ENCODE data around the gene VSIG10L. TPM values are rescaled to one million over a fixed set of nuclear protein-coding genes. Genes with fewer than 3 reads are reported as not detected.

VSIG10L gene
- total and polyA plus RNA-seq, 2 experiments from 2014 or later: 0.61 to 1.7 TPM

DNA sequence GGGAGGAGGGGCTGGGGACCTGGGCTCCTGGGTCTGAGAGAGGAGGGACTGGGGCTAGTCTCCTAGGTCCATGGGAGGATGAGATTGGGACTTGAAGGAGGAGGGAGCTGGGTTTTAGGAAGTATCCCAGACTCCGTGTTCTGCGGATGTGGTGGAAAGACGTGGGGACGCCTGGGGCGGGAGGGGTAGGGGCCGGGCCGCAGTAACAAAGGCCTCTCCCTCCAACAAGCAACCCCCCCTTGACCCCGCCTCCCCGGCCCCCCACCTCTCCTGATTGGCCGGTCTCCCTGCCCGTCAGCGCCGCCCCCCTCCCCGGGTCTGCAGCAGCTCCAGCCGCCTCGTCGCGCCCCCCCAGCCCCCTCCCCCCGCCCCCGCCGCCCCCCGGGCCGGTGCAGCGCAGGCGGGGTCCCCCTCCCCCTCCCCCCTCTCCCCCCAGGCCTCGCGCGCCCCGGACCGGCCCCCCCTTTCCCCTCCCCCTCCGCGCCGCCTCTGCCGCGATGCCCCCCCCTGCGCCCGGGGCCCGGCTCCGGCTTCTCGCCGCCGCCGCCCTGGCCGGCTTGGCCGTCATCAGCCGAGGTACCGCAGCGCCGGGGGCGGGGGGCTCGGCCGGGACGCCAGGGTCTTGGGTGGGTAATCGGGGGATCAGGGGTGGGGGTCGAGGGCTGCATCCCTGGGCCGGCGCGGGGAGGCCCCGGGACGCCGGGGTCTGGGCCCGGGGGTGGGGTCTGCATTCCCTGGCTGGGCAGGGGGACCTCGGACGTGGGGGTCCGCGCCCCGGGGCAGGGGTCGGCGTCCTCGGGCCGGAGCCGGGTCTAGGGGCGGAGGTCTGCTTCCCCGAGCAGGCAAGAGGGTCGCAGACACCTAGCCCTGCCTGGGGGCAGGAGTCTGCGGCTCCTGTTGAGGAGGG, 30.3 kb downstream of the VSIG10L start, which contains the start of gene IGLON5:
TSS of gene IGLON5 (plus strand) at position 294 of the 907 bp plus-strand sequence. CDS start at position 498, 204 bp downstream.
- Histone ChIP-seq H3K36me3 (ENCODE audit: low read depth) (no peaks in the 10 kb centered on the region), H2AFZ (no peak within 1 kb of the TSS), H3K4me2 (ENCODE audit: unreplicated experiment) (no peak within 1 kb of the TSS), H3K9ac (no peak within 1 kb of the TSS), H3K9me2 (ENCODE audit: insufficient read depth) (no peaks in the 10 kb centered on the region), H3K27me3 (replicated peaks; ENCODE audit: insufficient read depth) (no peaks in the 10 kb centered on the region), H3K79me2 (ENCODE audit: insufficient read depth) (no peaks in the 10 kb centered on the region), H4K20me1 (ENCODE audit: insufficient read depth) (no peaks in the 10 kb centered on the region), H3K4me3 (no peak within 1 kb of the TSS), H3K4me1 (ENCODE audit: insufficient read depth) (no peaks in the 10 kb centered on the region), H3F3A (ENCODE audit: insufficient read depth) (no peaks in the 10 kb centered on the region), H3K9me3 (ENCODE audit: low read depth) (no peaks in the 10 kb centered on the region), H3K27ac (no peak within 1 kb of the TSS)
- 3 to 5% methylated on average over 4 to 57 of the region's 76 CpGs for WGBS, 2 experiments (ENCODE audit: low coverage in 1 of 2, low lambda C conversion rate in 2 of 2, missing lambda C conversion rate in 2 of 2)
- DNase-seq: no peak
- TF ChIP-seq EZH2 (IDR thresholded peaks at IDR 0.05; ENCODE audit: insufficient read depth, poor library complexity, severe bottlenecking) (no peak), EZH2phosphoT487 (IDR thresholded peaks at IDR 0.05; ENCODE audit: insufficient read depth, low read depth) (no peak)
- in situ Hi-C loops (cut with MboI): no loop called here

DNA sequence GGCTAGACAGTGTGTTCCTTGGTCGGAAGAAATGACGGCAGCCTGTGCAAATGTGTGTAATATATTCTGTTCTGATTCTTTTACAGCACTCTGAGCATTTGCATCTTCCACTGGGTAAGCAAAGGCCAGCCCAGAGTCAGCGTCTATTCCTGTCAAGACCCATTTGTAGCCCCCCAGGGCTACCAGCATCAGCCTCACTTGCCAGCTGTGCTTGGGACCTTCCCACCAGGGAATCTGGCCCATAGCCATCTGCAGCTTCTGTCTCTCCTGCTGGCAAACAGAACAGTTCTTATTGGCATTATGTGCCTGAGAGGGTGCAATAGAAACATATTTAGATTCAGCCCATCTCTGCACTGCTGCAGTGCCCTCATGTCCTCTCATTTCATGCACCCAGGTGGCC, 36.5 kb downstream of the VSIG10L start:
- Histone ChIP-seq H3K79me2 (ENCODE audit: insufficient read depth) (no peaks in the 10 kb centered on the region), H3K4me3 (no peak overlapping the region), H3K36me3 (ENCODE audit: low read depth) (no peaks in the 10 kb centered on the region), H3K27me3 (replicated peaks; ENCODE audit: insufficient read depth) (no peaks in the 10 kb centered on the region), H3K4me1 (ENCODE audit: insufficient read depth) (no peaks in the 10 kb centered on the region), H3K9me2 (ENCODE audit: insufficient read depth) (no peaks in the 10 kb centered on the region), H3K9ac (no peak overlapping the region), H3K27ac (no peak overlapping the region), H3K4me2 (ENCODE audit: unreplicated experiment) (no peak overlapping the region), H2AFZ (no peak overlapping the region), H3F3A (ENCODE audit: insufficient read depth) (no peaks in the 10 kb centered on the region), H4K20me1 (ENCODE audit: insufficient read depth) (no peaks in the 10 kb centered on the region), H3K9me3 (ENCODE audit: low read depth) (no peaks in the 10 kb centered on the region)
- no peak for DNase-seq
- WGBS, 2 experiments (ENCODE audit: low coverage in 1 of 2, low lambda C conversion rate in 2 of 2, missing lambda C conversion rate in 2 of 2): 20 to 21% methylated on average over 3 of the region's 3 CpGs
- no peak for TF ChIP-seq EZH2 (IDR thresholded peaks at IDR 0.05; ENCODE audit: insufficient read depth, poor library complexity, severe bottlenecking)
- TF ChIP-seq EZH2phosphoT487 (IDR thresholded peaks at IDR 0.05; ENCODE audit: insufficient read depth, low read depth): no peak
- in situ Hi-C loops (cut with MboI): no loop called here

DNA sequence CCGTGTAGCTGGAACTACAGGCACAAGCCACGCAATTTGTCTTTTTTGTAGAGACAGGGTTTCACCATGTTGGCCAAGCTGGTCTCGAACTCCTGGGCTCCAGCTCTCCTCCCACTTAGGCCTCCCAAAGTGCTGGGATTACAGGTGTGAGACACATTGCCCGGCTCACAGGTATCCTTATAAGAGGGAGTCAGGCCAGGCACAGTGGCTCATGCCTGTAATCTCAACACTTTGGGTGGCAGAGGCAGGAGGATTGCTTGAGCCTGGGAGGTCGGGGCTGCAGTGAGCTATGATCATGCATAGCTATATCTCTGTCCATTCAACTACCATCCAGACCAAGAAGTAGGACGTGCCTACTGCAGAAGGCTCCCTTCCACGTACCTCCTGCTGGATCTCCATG, 40.7 kb downstream of the VSIG10L start:
- H4K20me1 ChIP-seq (ENCODE audit: insufficient read depth): no peaks in the 10 kb centered on the region
- H3K36me3 ChIP-seq (ENCODE audit: low read depth): no peaks in the 10 kb centered on the region
- H2AFZ ChIP-seq: no peak overlapping the region
- H3K4me1 ChIP-seq (ENCODE audit: insufficient read depth): no peaks in the 10 kb centered on the region
- H3K4me2 ChIP-seq (ENCODE audit: unreplicated experiment): no peak overlapping the region
- H3K4me3 ChIP-seq: no peak overlapping the region
- no peaks in the 10 kb centered on the region for H3K9me3 ChIP-seq (ENCODE audit: low read depth)
- no peaks in the 10 kb centered on the region for H3K27me3 ChIP-seq (replicated peaks; ENCODE audit: insufficient read depth)
- TF ChIP-seq EZH2 (IDR thresholded peaks at IDR 0.05; ENCODE audit: insufficient read depth, poor library complexity, severe bottlenecking): no peak
- no peak for TF ChIP-seq EZH2phosphoT487 (IDR thresholded peaks at IDR 0.05; ENCODE audit: insufficient read depth, low read depth)
- no peak for DNase-seq
- in situ Hi-C loops (cut with MboI): no loop called here
- H3K27ac ChIP-seq: no peak overlapping the region
- H3K9me2 ChIP-seq (ENCODE audit: insufficient read depth): no peaks in the 10 kb centered on the region
- no peak overlapping the region for H3K9ac ChIP-seq
- no peaks in the 10 kb centered on the region for H3K79me2 ChIP-seq (ENCODE audit: insufficient read depth)
- 6 to 9% methylated on average over 7 of the region's 7 CpGs for WGBS, 2 experiments (ENCODE audit: low coverage in 1 of 2, low lambda C conversion rate in 2 of 2, missing lambda C conversion rate in 2 of 2)
- no peaks in the 10 kb centered on the region for H3F3A ChIP-seq (ENCODE audit: insufficient read depth)

DNA sequence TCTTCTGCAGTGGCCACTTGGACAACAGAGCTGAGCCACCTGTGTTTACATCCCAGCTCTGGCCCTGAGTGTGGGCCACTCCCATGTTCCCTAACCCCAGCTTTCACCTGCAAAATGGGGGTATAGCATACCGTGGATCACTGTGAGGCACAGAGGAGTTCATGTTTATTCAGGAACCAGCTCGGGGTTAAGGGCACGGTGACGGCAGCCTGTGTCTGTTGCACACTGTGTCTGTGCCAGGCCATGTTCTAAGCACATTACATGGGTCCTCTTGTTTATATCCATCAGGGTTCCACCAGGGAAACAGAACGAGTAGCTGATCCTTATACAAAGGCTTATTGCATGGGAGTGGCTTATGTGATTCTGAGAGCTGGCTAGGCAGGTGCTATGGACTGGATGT, 44.5 kb downstream of the VSIG10L start:
- Histone ChIP-seq H3K79me2 (ENCODE audit: insufficient read depth) (no peaks in the 10 kb centered on the region), H3K4me2 (ENCODE audit: unreplicated experiment) (no peak overlapping the region), H3F3A (ENCODE audit: insufficient read depth) (no peaks in the 10 kb centered on the region), H2AFZ (no peak overlapping the region), H3K9me3 (ENCODE audit: low read depth) (no peaks in the 10 kb centered on the region), H3K4me3 (no peak overlapping the region), H3K4me1 (ENCODE audit: insufficient read depth) (no peaks in the 10 kb centered on the region), H3K36me3 (ENCODE audit: low read depth) (no peaks in the 10 kb centered on the region), H3K9ac (no peak overlapping the region), H4K20me1 (ENCODE audit: insufficient read depth) (no peaks in the 10 kb centered on the region), H3K27me3 (replicated peaks; ENCODE audit: insufficient read depth) (no peaks in the 10 kb centered on the region; the same call in 1 of the 2 replicates), H3K27ac (no peak overlapping the region), H3K9me2 (ENCODE audit: insufficient read depth) (no peaks in the 10 kb centered on the region)
- no peak for DNase-seq
- WGBS, 2 experiments (ENCODE audit: low coverage in 1 of 2, low lambda C conversion rate in 2 of 2, missing lambda C conversion rate in 2 of 2): 24% methylated on average over 5 of the region's 5 CpGs
- in situ Hi-C loops (cut with MboI): no loop called here
- TF ChIP-seq EZH2phosphoT487 (IDR thresholded peaks at IDR 0.05; ENCODE audit: insufficient read depth, low read depth): no peak
- no peak for TF ChIP-seq EZH2 (IDR thresholded peaks at IDR 0.05; ENCODE audit: insufficient read depth, poor library complexity, severe bottlenecking)
